Osteocyte (in vitro differentiated cells): ENCODE results near the gene TBX15. TPM values are rescaled to one million over a fixed set of nuclear protein-coding genes. Genes with fewer than 3 reads are reported as not detected.

Source experiments
- DNase-seq: peaks from one replicate; pipeline ENCODE4 v3.0.0; 2021; ENCODE audit warnings: mixed read lengths; ENCODE audit not compliant: unreplicated experiment; ENCODE audit errors: extremely low spot score
- H3K27ac Mint-ChIP-seq: one replicate; pipeline ENCODE4 v1.8.0; 2021; ENCODE audit warnings: mild to moderate bottlenecking, mixed read lengths; ENCODE audit not compliant: unreplicated experiment
- H3K27me3 Mint-ChIP-seq: one replicate; pipeline ENCODE4 v1.8.0; 2021; ENCODE audit warnings: mixed read lengths; ENCODE audit not compliant: unreplicated experiment
- H3K36me3 Mint-ChIP-seq: one replicate; pipeline ENCODE4 v1.8.0; 2021; ENCODE audit warnings: mixed read lengths; ENCODE audit not compliant: unreplicated experiment
- H3K4me1 Mint-ChIP-seq: one replicate; pipeline ENCODE4 v1.8.0; 2021; ENCODE audit warnings: mixed read lengths; ENCODE audit not compliant: unreplicated experiment
- H3K4me3 Mint-ChIP-seq: one replicate; pipeline ENCODE4 v1.8.0; 2021; ENCODE audit warnings: mild to moderate bottlenecking, moderate library complexity, mixed read lengths; ENCODE audit not compliant: unreplicated experiment
- H3K9me3 Mint-ChIP-seq: one replicate; pipeline ENCODE4 v1.8.0; 2021; ENCODE audit warnings: mixed read lengths; ENCODE audit not compliant: unreplicated experiment
- total RNA-seq: library from RNA; stranded (reverse); gene quantifications from 2 replicates; pipeline ENCODE4 v1.2.1, GENCODE V29; 2021
- TF ChIP-seq, protein P1 (sequence below): fragments of 200-600 bp; sonication (generic); IDR thresholded peaks from 2 replicates; pipeline ENCODE4 v1.5.0; 2021; ENCODE audit warnings: antibody characterized with exemption, mild to moderate bottlenecking, moderate library complexity

TBX15 gene
- total RNA-seq, 1 donor from 2014 or later = 4.3 TPM

DNA sequence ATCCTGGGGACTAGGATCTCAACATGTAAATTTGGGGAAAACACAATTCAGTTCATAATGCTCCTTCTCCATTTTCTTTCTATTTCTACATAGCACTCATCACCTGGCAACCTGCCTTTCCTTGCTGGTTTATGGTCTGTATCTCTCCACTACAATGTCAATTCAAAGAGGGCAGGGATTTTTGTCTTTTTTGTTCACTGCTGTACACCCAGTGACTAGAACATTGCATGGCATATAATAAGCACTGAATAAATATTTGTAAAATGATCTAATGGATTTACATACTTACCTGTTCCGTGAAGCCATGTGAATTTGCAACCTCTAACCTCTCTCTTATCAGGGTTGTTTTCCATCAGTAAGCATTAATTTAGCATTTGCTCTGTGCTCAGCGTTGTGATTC lies 27.4 kb upstream of the TBX15 start:
- Mint-ChIP-seq H3K27ac (no peak overlapping the region), H3K9me3 (peaks cover 8% of the 10 kb centered on the region), H3K4me1 (no peaks in the 10 kb centered on the region), H3K36me3 (peaks cover 4% of the 10 kb centered on the region), H3K4me3 (no peak overlapping the region), H3K27me3 (peaks cover 21% of the 10 kb centered on the region)
- TF ChIP-seq, protein P1, sequence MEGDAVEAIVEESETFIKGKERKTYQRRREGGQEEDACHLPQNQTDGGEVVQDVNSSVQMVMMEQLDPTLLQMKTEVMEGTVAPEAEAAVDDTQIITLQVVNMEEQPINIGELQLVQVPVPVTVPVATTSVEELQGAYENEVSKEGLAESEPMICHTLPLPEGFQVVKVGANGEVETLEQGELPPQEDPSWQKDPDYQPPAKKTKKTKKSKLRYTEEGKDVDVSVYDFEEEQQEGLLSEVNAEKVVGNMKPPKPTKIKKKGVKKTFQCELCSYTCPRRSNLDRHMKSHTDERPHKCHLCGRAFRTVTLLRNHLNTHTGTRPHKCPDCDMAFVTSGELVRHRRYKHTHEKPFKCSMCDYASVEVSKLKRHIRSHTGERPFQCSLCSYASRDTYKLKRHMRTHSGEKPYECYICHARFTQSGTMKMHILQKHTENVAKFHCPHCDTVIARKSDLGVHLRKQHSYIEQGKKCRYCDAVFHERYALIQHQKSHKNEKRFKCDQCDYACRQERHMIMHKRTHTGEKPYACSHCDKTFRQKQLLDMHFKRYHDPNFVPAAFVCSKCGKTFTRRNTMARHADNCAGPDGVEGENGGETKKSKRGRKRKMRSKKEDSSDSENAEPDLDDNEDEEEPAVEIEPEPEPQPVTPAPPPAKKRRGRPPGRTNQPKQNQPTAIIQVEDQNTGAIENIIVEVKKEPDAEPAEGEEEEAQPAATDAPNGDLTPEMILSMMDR = no peak
- DNase-seq = no peak

DNA sequence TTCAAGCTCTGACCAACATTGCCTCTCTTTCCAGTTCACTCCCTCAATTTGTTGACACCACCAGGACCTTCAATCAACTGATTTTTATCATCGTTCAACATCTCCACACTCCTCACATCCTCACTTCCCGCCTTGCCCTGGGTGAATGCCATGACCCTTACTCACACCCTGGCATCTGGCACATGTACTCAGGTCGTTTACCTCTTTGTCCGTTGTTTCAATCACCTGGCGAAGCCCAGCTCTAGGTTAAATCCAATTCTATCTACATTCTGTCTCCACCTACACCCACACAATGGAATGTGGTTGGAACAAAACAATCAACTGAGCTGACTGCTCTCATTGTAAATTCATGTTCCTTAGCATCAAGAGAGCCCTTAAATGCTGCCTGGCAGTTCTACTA lies 24.2 kb upstream of the TBX15 start:
- DNase-seq = no peak
- peaks cover 2% of the 10 kb centered on the region for H3K36me3 Mint-ChIP-seq
- no peak overlapping the region for H3K27ac Mint-ChIP-seq
- H3K9me3 Mint-ChIP-seq = no peaks in the 10 kb centered on the region
- peaks cover 45% of the 10 kb centered on the region for H3K27me3 Mint-ChIP-seq
- peaks cover 13% of the 10 kb centered on the region for H3K4me1 Mint-ChIP-seq
- no peak overlapping the region for H3K4me3 Mint-ChIP-seq
- TF ChIP-seq, protein P1 = no peak

DNA sequence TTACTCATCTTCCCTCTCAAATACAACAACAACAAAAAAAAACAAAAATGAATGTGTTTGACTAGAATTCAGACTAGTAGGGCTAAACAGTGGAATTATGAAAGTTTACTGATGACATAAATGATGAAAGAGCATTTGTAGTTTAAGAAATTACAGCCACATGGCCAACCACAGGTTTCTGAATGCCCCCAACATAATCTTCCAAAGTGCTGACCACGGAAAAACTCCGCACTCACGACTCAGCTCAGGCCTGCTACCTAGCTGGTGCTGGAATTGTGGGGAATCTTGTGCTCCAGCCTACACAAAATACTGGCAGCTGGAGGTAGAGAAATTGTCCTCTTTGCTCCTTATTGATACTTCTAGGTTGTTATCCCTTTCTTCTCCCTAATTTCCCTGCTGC lies 23.6 kb upstream of the TBX15 start:
- Mint-ChIP-seq H3K27me3 (peaks cover 45% of the 10 kb centered on the region), H3K36me3 (peaks cover 2% of the 10 kb centered on the region), H3K4me1 (peaks cover 13% of the 10 kb centered on the region), H3K4me3 (no peak overlapping the region), H3K27ac (no peak overlapping the region), H3K9me3 (no peaks in the 10 kb centered on the region)
- TF ChIP-seq, protein P1 = no peak
- no peak for DNase-seq

DNA sequence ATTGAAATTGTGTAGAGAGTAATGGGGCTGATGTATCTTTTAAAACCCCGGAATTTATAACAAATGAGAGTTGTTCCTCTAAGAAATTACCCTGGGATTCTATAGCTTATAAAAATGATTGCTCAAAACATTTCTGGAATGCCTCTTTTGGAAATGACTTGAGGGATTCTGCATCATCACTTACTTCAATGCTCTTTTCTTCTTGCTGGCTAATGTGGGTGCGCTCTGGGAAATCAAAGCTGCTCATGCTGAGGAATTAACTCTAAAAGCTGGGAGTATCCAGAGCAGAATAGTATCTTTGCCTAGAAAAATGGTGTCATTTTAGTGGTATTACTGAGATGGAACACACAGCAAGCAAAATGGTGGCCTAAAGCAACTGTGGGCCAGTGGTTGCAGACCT lies 23.0 kb upstream of the TBX15 start:
- Mint-ChIP-seq H3K4me3 (no peak overlapping the region), H3K9me3 (no peaks in the 10 kb centered on the region), H3K27ac (no peak overlapping the region), H3K4me1 (peaks cover 16% of the 10 kb centered on the region), H3K27me3 (peaks cover 50% of the 10 kb centered on the region), H3K36me3 (peaks cover 2% of the 10 kb centered on the region)
- TF ChIP-seq, protein P1 = no peak
- no peak for DNase-seq

DNA sequence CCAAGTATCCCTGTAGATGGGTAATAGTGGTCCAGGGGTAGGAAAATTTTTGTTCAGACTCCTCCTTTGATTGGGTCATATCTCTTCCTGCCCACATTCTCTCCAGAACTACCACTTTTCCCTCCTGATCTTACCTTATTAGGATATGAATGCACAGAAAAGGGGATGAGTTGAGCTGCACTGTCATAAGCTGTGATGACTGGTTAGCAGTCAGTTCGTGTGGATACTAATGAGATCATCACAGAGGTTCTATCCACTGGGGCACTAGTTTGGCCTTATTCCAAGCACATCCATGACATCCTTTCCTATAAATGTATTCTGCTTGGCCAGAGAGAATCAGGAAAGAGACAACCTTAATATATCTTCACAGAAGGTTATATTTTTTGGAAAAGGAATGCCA lies 22.1 kb upstream of the TBX15 start:
- Mint-ChIP-seq H3K27ac (no peak overlapping the region), H3K36me3 (no peaks in the 10 kb centered on the region), H3K4me3 (no peak overlapping the region), H3K27me3 (peaks cover 57% of the 10 kb centered on the region), H3K9me3 (no peaks in the 10 kb centered on the region), H3K4me1 (peaks cover 16% of the 10 kb centered on the region)
- TF ChIP-seq, protein P1 = no peak
- no peak for DNase-seq
